SK-N-SH treated with all-trans-retinoic acid at 6 μM for 48 hours (cell line): ENCODE measurements around the gene BCAT1.

Experiments
- ATAC-seq: fragments of 200-7000 bp; cut with Tn5 transposase; 3 replicates; pipeline ENCODE4 v1.9.1; 2020; ENCODE audit warnings: mild to moderate bottlenecking, moderate library complexity
- ARNTL ChIP-seq: fragments of 450-650 bp; formaldehyde crosslinking; IDR thresholded peaks from 2 replicates; pipeline ENCODE4 v1.5.0; 2020; ENCODE audit warnings: low read depth, mild to moderate bottlenecking, moderate library complexity, borderline replicate concordance
- BACH2 ChIP-seq: fragments of 250-450 bp; sonication (Bioruptor Pico); IDR thresholded peaks from 2 replicates; pipeline ENCODE4 v1.9.0; 2021; ENCODE audit warnings: mild to moderate bottlenecking, borderline replicate concordance
- ESRRG ChIP-seq: fragments of 250-450 bp; sonication (Bioruptor Pico); IDR thresholded peaks from 2 replicates; pipeline ENCODE4 v1.6.1; 2021; ENCODE audit warnings: mild to moderate bottlenecking
- GLIS3 ChIP-seq: fragments of 250-450 bp; sonication (Bioruptor Pico); IDR thresholded peaks from 2 replicates; pipeline ENCODE4 v1.5.0; 2020; ENCODE audit warnings: mild to moderate bottlenecking, moderate library complexity
- ISL1 ChIP-seq: fragments of 250-450 bp; sonication (Bioruptor Pico); IDR thresholded peaks from 2 replicates; pipeline ENCODE4 v2.1.2; 2022; ENCODE audit warnings: mild to moderate bottlenecking, moderate library complexity
- OSR1 ChIP-seq: fragments of 250-450 bp; sonication (Bioruptor Pico); IDR thresholded peaks from 2 replicates; pipeline ENCODE4 v1.8.0; 2022; ENCODE audit warnings: moderate library complexity, mild to moderate bottlenecking, inconsistent platforms
- PPARA ChIP-seq: fragments of 250-450 bp; sonication (Bioruptor Pico); IDR thresholded peaks from 2 replicates; pipeline ENCODE4 v1.5.0; 2020; ENCODE audit warnings: mild to moderate bottlenecking, borderline replicate concordance
- RARB ChIP-seq: fragments of 250-450 bp; sonication (Bioruptor Pico); IDR thresholded peaks from 2 replicates; pipeline ENCODE4 v1.8.0; 2021; ENCODE audit warnings: mild to moderate bottlenecking, moderate library complexity
- SNAI2 ChIP-seq: fragments of 250-450 bp; sonication (Bioruptor Pico); IDR thresholded peaks from 2 replicates; pipeline ENCODE4 v1.5.0; 2020; ENCODE audit warnings: mild to moderate bottlenecking, moderate library complexity
- TCF4 ChIP-seq: fragments of 250-450 bp; sonication (Bioruptor Pico); IDR thresholded peaks from 2 replicates; pipeline ENCODE4 v1.8.0; 2021; ENCODE audit warnings: mild to moderate bottlenecking, moderate library complexity, borderline replicate concordance
- TOX ChIP-seq: fragments of 250-450 bp; sonication (Bioruptor Pico); IDR thresholded peaks from 2 replicates; pipeline ENCODE4 v1.8.0; 2021; ENCODE audit warnings: mild to moderate bottlenecking, moderate library complexity, borderline replicate concordance
- ZC3H10 ChIP-seq: fragments of 250-450 bp; sonication (Bioruptor Pico); IDR thresholded peaks from 2 replicates; pipeline ENCODE4 v1.5.1; 2021; ENCODE audit warnings: mild to moderate bottlenecking, moderate library complexity
- ZFP3 ChIP-seq: fragments of 250-450 bp; sonication (Bioruptor Pico); IDR thresholded peaks from 2 replicates; pipeline ENCODE4 v1.5.0; 2020; ENCODE audit warnings: mild to moderate bottlenecking, moderate library complexity
- ZFP30 ChIP-seq: fragments of 450-650 bp; formaldehyde crosslinking; IDR thresholded peaks from 2 replicates; pipeline ENCODE4 v1.5.0; 2022; ENCODE audit warnings: mild to moderate bottlenecking, moderate library complexity
- ZNF565 ChIP-seq: fragments of 450-650 bp; formaldehyde crosslinking; conservative IDR thresholded peaks from 2 replicates; pipeline ENCODE4 v1.5.0; 2020; ENCODE audit warnings: low read depth, mild to moderate bottlenecking, moderate library complexity
- ZNF70 ChIP-seq: fragments of 450-650 bp; formaldehyde crosslinking; IDR thresholded peaks from 2 replicates; pipeline ENCODE4 v1.5.0; 2020; ENCODE audit warnings: mild to moderate bottlenecking, moderate library complexity
- ZNF8 ChIP-seq: fragments of 450-650 bp; formaldehyde crosslinking; IDR thresholded peaks from 2 replicates; pipeline ENCODE4 v1.5.0; 2020; ENCODE audit warnings: mild to moderate bottlenecking, moderate library complexity
- TF ChIP-seq, protein P1 (sequence below): fragments of 250-450 bp; sonication (Bioruptor Pico); IDR thresholded peaks from 2 replicates; pipeline ENCODE4 v1.5.1; 2021; ENCODE audit warnings: mild to moderate bottlenecking, moderate library complexity
- TF ChIP-seq, protein P2 (sequence below): fragments of 250-450 bp; sonication (Bioruptor Pico); IDR thresholded peaks from 2 replicates; pipeline ENCODE4 v1.8.0; 2021; ENCODE audit warnings: low read depth, mild to moderate bottlenecking, moderate library complexity, borderline replicate concordance
- TF ChIP-seq, protein P3 (sequence below): fragments of 250-450 bp; sonication (Bioruptor Pico); IDR thresholded peaks from 2 replicates; pipeline ENCODE4 v1.5.1; 2020; ENCODE audit warnings: low read depth, mild to moderate bottlenecking, moderate library complexity
- TF ChIP-seq, protein P4 (sequence below): fragments of 250-450 bp; sonication (Bioruptor Pico); IDR thresholded peaks from 2 replicates; pipeline ENCODE4 v1.5.0; 2020; ENCODE audit warnings: mild to moderate bottlenecking, moderate library complexity
- TF ChIP-seq, protein P5 (sequence below): fragments of 250-450 bp; sonication (Bioruptor Pico); IDR thresholded peaks from 2 replicates; pipeline ENCODE4 v1.8.0; 2020; ENCODE audit warnings: mild to moderate bottlenecking, moderate library complexity, borderline replicate concordance

BCAT1 gene

DNA sequence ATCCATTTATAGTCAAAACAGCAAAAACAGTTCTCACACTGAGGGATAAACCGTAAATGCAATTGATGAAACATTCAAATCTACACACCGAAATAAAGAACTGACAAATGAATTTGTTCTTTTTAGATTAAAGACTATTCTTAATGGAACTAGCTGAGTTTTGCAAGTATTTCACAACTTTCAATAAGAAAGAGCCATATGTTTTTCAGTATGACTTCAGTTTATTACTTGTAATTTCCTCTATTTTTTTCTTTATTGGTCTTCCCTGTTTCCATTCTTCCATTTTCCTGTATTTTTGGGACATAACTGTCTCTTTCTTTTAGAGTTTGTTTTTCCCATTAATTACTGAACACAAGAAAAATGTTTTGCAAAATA, 4.3 kb downstream of the BCAT1 start:
- no peak for ATAC-seq
- TF ChIP-seq, protein P1, sequence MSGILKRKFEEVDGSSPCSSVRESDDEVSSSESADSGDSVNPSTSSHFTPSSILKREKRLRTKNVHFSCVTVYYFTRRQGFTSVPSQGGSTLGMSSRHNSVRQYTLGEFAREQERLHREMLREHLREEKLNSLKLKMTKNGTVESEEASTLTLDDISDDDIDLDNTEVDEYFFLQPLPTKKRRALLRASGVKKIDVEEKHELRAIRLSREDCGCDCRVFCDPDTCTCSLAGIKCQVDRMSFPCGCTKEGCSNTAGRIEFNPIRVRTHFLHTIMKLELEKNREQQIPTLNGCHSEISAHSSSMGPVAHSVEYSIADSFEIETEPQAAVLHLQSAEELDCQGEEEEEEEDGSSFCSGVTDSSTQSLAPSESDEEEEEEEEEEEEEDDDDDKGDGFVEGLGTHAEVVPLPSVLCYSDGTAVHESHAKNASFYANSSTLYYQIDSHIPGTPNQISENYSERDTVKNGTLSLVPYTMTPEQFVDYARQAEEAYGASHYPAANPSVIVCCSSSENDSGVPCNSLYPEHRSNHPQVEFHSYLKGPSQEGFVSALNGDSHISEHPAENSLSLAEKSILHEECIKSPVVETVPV (CRISPR knock-in tag), result no peak
- TF ChIP-seq OSR1 (CRISPR knock-in tag) (no peak), ESRRG (CRISPR knock-in tag) (no peak), ARNTL (no peak), ZNF70 (CRISPR knock-in tag) (no peak), ZNF565 (CRISPR knock-in tag) (no peak), BACH2 (CRISPR knock-in tag) (no peak), ZFP30 (CRISPR knock-in tag) (no peak), ZFP3 (CRISPR knock-in tag) (no peak), ISL1 (CRISPR knock-in tag) (no peak), RARB (no peak), GLIS3 (CRISPR knock-in tag) (no peak), SNAI2 (no peak), TCF4 (CRISPR knock-in tag) (no peak), PPARA (no peak), TOX (no peak)
- TF ChIP-seq, protein P2, sequence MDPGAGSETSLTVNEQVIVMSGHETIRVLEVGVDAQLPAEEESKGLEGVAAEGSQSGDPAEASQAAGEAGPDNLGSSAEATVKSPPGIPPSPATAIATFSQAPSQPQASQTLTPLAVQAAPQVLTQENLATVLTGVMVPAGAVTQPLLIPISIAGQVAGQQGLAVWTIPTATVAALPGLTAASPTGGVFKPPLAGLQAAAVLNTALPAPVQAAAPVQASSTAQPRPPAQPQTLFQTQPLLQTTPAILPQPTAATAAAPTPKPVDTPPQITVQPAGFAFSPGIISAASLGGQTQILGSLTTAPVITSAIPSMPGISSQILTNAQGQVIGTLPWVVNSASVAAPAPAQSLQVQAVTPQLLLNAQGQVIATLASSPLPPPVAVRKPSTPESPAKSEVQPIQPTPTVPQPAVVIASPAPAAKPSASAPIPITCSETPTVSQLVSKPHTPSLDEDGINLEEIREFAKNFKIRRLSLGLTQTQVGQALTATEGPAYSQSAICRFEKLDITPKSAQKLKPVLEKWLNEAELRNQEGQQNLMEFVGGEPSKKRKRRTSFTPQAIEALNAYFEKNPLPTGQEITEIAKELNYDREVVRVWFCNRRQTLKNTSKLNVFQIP, result no peak
- TF ChIP-seq, protein P3, sequence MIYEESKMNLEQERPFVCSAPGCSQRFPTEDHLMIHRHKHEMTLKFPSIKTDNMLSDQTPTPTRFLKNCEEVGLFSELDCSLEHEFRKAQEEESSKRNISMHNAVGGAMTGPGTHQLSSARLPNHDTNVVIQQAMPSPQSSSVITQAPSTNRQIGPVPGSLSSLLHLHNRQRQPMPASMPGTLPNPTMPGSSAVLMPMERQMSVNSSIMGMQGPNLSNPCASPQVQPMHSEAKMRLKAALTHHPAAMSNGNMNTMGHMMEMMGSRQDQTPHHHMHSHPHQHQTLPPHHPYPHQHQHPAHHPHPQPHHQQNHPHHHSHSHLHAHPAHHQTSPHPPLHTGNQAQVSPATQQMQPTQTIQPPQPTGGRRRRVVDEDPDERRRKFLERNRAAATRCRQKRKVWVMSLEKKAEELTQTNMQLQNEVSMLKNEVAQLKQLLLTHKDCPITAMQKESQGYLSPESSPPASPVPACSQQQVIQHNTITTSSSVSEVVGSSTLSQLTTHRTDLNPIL, result no peak
- TF ChIP-seq, all 23 proteins: peak for 0

DNA sequence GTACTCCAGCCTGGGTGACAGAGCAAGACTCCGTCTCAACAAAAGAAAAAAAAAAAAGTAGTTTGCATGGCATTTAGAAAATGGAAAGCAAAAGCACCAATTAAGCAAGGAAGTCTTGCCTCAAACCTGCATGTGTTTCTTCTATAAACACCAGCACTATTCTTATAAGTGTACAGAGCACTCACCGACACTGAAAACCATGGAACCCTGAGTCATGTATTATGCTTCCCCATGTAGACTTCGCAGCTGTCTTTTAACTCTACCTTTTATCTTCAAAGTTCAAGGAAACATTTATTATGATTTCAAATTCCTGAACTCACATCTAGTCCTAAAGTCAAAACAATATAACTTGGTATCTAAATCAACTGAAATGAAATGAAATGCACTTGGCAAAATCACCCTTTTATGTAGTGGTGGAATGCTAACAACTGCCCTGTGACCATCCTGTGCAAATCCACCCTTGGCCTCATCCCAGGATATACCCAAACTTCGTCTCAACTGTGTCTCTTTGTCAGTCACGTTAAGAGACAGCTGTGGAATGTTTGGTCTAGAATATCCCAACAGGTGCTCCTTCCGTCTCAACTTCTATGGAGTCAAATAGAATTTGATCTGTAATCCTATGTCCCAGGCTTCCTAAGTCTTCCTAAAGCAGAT, 4.8 kb downstream of the BCAT1 start:
- TF ChIP-seq RARB, result no peak
- no peak for TF ChIP-seq ZC3H10 (CRISPR knock-in tag)
- TF ChIP-seq, protein P3, result no peak
- no peak for TF ChIP-seq TCF4 (CRISPR knock-in tag)
- TF ChIP-seq ZNF8 (CRISPR knock-in tag), result no peak
- no peak for TF ChIP-seq SNAI2
- TF ChIP-seq ARNTL, result no peak
- TF ChIP-seq ZFP3 (CRISPR knock-in tag), result no peak
- TF ChIP-seq PPARA, result no peak
- TF ChIP-seq, protein P4, sequence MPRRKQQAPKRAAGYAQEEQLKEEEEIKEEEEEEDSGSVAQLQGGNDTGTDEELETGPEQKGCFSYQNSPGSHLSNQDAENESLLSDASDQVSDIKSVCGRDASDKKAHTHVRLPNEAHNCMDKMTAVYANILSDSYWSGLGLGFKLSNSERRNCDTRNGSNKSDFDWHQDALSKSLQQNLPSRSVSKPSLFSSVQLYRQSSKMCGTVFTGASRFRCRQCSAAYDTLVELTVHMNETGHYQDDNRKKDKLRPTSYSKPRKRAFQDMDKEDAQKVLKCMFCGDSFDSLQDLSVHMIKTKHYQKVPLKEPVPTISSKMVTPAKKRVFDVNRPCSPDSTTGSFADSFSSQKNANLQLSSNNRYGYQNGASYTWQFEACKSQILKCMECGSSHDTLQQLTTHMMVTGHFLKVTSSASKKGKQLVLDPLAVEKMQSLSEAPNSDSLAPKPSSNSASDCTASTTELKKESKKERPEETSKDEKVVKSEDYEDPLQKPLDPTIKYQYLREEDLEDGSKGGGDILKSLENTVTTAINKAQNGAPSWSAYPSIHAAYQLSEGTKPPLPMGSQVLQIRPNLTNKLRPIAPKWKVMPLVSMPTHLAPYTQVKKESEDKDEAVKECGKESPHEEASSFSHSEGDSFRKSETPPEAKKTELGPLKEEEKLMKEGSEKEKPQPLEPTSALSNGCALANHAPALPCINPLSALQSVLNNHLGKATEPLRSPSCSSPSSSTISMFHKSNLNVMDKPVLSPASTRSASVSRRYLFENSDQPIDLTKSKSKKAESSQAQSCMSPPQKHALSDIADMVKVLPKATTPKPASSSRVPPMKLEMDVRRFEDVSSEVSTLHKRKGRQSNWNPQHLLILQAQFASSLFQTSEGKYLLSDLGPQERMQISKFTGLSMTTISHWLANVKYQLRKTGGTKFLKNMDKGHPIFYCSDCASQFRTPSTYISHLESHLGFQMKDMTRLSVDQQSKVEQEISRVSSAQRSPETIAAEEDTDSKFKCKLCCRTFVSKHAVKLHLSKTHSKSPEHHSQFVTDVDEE (CRISPR knock-in tag), result no peak
- no peak for TF ChIP-seq ESRRG (CRISPR knock-in tag)
- TF ChIP-seq OSR1 (CRISPR knock-in tag), result no peak
- TF ChIP-seq, protein P5, sequence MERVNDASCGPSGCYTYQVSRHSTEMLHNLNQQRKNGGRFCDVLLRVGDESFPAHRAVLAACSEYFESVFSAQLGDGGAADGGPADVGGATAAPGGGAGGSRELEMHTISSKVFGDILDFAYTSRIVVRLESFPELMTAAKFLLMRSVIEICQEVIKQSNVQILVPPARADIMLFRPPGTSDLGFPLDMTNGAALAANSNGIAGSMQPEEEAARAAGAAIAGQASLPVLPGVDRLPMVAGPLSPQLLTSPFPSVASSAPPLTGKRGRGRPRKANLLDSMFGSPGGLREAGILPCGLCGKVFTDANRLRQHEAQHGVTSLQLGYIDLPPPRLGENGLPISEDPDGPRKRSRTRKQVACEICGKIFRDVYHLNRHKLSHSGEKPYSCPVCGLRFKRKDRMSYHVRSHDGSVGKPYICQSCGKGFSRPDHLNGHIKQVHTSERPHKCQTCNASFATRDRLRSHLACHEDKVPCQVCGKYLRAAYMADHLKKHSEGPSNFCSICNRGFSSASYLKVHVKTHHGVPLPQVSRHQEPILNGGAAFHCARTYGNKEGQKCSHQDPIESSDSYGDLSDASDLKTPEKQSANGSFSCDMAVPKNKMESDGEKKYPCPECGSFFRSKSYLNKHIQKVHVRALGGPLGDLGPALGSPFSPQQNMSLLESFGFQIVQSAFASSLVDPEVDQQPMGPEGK, result no peak
- TF ChIP-seq GLIS3 (CRISPR knock-in tag), result no peak
- ATAC-seq, result no peak
